GM20431 (cell line): Measurements from ENCODE around the gene GOLGA6A.

ENCODE experiments used
- in situ Hi-C: fragments of 300-500 bp; cut with MseI, MboI; formaldehyde crosslinking; loops from one replicate; pipeline ENCODE4 v1.15.0; 2020; ENCODE audit warnings: low sequenced_read_pairs; ENCODE audit not compliant: unreplicated experiment

GOLGA6A gene

DNA sequence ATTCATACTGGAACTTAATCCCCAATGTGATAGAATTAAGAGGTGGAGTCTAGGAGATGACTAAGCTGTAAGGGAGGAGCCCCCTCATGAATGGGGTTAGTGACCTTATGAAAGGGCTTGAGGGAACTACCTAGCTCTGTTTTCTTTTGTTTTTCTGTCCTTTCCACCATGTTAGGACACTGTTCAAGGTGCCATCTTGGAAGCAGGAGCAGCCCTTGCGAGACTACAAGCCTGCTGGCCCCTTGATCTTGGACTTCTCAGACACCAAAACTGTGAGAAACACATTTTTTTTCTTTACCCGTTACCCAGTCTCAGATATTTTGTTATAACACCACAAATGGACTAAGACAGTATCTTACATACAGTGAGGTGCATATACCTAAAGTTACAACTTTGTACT is 26.5 kb downstream of the GOLGA6A start:
- in situ Hi-C loops, result loop anchor here (10.0 kb wide), 1 partner anchor 269 kb away; no protein-coding TSS in a partner anchor

DNA sequence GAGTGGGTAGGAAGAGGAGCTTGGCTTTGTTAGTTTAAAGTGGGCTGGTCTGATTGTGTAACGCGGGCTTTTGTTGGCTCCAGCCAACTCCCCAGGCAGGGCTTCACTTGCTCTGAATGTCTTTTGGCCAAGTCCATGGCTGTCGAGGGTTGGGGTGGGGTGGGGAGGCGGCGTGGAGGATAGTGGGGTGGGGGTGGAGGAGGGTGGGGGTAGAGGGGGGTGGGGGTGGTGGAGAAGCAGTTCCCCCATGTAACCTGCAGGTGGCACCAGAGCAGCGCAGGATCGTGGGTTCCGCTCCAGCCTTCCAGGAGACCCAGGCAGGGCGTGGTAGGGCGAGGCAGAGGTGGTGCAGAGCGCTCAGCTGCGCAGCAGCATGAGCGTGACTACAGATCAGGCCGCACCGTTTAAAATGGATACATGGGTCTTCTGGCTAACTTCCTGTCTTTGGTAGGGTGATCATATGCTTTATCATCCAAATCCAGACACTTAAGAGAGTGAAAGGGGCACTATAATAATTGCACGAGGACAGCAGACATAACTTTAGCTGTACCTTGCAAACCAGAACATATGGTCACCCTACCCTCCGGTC is 28.3 kb downstream of the GOLGA6A start:
- in situ Hi-C loops, result loop anchor here (10.0 kb wide), 1 partner anchor 271 kb away; no protein-coding TSS in a partner anchor

DNA sequence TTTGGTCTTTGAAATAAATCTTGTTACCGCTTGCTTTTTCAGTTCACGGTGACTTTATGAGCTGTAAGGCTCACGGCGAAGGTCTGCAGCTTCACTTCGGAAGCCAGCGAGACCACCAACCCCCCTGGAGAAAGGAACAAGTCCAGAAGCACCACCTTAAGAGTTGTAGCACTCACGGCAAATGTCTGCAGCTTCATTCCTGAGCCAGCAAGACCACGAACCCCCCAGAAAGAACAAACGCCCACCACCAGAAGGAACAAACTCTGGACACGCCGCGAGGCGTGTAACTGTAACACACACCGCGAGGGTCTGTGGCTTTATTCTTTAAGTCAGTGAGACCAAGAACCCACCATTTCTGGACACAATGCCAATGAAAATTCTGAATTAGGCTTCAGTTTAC is 28.8 kb downstream of the GOLGA6A start:
- in situ Hi-C loops, result loop anchor here (10.0 kb wide), 1 partner anchor 271 kb away; no protein-coding TSS in a partner anchor

DNA sequence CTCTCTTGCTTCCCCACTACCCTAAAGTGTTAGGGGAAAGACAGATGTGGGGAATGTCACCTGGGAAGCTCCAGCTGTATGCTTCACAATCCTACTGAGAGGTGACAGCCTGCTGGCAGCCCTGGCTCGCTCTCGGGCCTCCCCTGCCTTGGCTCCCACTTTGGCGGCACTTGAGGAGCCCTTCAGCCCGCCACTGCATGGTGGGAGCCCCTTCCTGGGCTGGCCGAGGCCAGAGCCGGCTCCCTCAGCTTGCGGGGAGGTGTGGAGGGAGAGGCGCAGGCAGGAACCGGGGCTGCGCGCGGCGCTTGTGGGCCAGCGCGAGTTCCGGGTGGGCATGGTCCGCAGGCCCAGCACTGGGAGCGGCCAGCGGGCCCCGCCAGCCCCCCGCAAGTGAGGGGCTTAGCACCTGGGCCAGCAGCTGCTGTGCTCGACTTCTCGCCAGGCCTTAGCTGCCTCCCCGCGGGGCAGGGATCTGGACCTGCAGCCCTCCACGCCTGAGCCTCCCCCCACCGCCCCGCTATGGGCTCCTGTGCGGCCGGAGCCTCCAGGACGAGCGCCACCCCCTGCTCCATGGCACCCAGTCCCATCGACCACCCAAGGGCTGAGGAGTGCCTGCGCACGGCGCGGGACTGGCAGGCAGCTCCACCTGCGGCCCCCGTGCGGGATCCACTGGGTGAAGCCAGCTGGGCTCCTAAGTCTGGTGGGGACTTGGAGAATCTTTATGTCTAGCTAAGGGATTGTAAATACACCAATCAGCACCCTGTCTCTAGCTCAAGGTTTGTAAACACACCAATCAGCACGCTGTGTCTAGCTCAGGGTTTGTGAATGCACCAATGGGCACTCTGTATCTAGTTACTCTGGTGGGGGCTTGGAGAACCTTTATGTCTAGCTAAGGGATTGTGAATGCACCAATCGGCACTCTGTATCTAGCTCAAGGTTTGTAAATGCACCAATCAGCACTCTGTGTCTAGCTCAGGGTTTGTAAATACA is 29.8 kb downstream of the GOLGA6A start:
- in situ Hi-C loops, result loop anchor here (10.0 kb wide), 1 partner anchor 272 kb away; no protein-coding TSS in a partner anchor

DNA sequence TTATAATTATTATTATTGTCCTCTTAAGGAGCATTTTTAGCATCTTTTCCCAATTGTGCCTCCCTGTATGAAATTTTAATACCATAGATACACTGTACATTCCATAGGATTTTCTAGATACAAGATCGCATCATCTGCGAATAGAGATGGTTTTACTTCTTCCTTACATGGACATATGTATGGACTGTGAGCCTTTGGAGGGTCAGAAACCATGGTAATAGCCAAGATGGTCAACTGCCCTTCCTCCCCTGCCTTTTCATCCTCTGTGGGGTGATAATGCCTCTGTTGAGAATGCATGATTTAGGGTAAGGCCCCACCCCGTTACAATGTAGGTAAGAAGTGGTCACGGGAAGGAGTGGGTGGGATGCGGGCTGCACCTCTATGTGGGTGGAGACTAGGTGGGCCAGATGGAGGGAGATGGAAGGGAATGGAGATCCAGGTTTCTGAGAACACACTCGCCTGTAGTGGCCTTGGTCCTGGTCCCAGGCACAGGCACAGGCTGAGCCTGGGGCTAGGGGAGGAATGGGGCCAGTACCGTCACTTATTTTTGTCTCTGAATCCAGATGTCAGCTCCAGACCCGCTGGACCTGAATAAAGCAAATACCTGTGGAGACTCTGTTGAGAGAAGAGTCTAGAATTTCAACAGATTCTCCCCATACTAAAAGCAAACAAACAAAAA is 31.7 kb downstream of the GOLGA6A start:
- in situ Hi-C loops, result loop anchor here (10.0 kb wide), 1 partner anchor 274 kb away; no protein-coding TSS in a partner anchor

DNA sequence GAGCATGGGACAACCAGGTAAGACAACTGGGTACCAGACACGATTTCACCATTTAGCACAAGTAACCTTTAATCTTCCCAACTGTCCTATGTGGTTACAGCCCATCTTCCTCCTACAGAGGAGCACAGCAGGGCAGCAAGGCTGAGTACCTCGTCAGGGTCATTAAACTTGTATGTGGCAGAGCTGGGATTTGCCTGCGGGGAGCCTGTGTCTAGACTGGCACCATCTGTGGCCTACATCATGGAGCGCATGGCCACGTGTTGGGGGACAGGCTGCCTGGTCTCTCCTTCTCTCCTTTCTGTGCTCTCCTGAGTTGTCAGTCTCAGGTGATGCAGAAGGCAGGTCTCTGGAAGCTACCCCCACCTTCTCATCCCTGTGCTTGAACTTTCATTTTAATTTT is 32.2 kb downstream of the GOLGA6A start:
- in situ Hi-C loops, result loop anchor here (10.0 kb wide), 1 partner anchor 275 kb away; no protein-coding TSS in a partner anchor

DNA sequence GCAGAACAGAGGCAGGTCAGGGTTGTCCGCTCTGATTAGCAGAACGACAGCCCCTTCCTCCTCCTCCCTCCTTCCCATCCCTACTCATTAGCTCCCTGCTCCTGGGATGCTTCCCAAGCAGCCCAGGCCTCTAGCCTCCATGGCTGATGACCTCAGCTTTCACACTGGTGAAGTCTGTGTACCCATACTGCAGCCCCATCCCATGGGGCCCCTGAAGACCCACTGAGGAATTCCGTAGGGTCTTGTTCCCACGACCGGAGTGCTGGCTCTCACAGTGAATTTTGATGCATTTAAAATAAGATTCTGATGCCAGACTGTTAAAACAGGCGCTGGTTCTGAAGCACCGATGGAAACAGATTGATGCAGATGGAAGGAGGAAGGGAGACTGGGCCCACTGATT is 36.1 kb downstream of the GOLGA6A start:
- in situ Hi-C loops, result no loop called here

DNA sequence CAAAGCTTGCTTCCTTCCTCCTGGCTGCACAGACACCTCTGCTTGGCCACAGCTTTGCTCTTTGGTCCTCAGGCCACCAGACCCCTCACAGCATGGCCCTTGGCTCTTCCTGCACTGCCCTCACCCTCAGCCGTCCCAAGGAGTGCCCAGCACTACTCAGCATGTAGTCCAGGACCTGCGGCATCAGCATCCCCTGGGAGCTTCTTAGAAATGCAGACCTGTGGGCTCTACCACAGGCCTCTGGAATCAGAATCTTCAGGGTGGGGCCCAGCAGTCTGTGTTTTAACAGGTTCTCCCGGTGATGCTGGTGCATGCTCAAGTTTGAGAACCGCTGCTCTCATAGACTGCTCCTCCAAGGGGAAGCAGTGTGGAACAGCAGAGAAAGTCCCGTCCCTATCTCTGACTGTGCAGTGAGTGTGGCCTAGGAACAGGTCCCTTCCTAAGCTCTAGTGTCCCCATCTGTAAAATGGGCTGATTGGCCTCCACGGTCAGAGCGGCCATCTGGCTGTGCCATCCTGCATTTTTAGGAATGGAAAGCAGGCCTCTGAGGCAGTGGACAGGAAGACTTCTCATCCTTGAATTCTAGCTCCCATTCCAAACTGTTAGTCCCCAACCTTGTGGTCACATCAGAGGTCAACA is 36.6 kb downstream of the GOLGA6A start:
- in situ Hi-C loops, result no loop called here

DNA sequence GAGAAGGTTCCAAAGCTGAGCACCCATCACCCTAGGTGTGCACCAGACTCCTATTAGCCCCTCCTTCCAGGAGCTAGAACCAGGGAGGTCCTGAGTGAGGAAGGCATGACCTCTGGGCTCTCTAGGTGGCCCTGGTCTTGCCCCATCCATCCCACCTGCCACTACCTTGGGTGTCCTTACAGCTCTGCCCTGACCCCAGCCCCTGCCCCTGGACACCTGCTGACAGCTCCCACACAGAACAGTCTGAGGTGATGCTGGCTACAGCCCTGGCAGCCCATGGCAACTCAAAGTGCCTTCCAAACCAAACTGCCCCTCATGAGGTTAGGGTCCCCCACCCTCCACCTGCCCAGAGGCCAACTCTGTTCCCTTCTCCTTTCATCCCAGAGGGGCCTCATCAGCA is 37.2 kb downstream of the GOLGA6A start:
- in situ Hi-C loops, result no loop called here

DNA sequence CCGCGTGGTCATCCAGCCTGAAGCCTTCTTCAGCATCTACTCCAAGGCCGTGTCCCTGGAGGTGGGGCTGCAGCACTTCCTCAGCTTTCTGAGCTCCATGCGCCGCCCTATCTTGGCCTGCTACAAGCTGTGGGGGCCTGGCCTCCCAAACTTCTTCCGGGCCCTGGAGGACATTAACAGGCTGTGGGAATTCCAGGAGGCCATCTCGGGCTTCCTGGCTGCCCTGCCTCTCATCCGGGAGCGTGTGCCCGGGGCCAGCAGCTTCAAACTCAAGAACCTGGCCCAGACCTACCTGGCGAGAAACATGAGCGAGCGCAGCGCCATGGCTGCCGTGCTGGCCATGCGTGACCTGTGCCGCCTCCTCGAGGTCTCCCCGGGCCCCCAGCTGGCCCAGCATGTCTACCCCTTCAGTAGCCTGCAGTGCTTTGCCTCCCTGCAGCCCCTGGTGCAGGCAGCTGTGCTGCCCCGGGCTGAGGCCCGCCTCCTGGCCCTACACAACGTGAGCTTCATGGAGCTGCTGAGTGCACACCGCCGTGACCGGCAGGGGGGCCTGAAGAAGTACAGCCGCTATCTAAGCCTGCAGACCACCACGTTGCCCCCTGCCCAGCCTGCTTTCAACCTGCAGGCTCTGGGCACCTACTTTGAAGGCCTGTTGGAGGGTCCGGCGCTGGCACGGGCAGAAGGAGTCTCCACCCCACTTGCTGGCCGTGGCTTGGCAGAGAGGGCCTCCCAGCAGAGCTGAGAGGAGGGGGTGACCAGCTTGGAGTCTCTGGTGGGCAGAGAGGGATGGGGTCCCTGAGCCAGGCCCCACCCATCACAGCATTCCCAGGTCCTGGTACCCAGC is 37.9 kb downstream of the GOLGA6A start:
- in situ Hi-C loops, result no loop called here

DNA sequence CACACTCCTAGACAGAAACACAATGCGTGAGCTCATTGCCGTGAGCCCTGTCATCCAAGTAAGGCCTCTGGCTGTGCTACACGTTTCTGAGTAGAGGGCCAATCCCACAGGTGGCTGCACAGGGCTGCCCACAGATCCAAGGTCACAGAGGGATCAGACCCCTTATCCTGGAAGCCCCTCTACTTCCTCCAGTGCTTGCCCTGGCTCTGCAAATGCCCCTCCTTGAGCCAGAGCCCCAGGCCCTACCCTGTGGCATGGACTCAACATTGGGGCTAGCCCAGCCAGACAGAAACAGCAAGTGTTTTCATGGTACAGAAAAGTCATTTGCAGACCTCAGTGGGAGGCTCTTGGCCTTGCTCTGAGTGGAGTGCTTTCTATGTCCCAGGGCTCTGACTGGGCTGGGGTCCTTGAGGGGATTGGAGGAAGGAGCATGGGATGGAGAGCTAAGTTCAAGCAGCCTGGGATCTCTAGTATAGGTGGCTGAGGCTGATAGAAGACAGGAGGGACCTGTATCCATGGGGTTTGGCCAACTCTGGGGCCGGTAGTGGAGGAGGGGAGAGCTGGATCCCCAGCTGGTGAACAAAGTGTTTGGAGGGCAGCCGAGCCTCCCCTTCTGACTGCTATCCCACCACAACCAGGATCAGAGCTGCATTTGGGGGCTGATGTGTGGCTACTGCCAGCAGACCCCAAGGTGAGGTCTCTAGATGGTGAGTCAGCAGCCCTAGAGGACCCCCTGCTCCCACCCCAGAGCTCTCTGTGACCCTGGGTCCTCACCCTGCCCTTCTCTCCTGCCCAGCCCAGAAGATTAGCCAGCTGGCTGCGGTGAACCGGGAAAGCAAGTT is 38.7 kb downstream of the GOLGA6A start:
- in situ Hi-C loops, result no loop called here

DNA sequence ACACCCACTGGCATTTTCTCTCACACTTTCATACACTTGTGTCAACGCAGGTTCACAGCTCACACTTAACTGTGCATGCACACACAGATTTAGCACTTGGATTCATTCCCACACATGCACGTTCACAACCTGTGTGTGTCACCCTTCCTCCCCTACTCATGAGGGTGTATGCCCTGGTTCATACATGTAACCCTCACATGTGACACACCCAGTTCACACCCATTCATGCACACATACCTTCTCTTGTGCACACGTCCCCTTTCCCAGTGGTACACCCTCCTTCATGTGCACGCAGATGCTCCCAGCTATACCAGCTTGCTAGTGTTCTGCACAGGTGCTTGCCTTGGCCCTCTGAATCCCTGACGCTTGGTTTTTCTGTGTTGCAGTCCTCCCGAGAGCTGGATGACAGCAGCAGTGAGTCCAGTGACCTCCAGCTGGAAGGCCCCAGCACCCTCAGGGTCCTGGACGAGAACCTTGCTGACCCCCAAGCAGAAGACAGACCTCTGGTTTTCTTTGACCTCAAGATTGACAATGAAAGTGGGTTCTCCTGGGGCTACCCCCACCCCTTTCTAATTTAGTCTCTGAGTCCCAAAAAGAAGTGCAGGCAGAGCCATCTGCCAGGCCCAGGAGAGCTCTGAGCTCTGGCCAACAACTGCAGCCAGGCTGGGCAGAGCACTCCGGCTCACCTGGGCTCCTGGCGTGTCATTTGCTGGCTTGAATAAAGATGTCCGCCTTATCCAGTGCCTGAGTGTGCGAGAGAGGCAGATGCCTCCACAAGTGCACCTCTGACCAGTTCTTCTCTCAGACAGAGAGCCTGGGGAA is 39.5 kb downstream of the GOLGA6A start:
- in situ Hi-C loops, result no loop called here

DNA sequence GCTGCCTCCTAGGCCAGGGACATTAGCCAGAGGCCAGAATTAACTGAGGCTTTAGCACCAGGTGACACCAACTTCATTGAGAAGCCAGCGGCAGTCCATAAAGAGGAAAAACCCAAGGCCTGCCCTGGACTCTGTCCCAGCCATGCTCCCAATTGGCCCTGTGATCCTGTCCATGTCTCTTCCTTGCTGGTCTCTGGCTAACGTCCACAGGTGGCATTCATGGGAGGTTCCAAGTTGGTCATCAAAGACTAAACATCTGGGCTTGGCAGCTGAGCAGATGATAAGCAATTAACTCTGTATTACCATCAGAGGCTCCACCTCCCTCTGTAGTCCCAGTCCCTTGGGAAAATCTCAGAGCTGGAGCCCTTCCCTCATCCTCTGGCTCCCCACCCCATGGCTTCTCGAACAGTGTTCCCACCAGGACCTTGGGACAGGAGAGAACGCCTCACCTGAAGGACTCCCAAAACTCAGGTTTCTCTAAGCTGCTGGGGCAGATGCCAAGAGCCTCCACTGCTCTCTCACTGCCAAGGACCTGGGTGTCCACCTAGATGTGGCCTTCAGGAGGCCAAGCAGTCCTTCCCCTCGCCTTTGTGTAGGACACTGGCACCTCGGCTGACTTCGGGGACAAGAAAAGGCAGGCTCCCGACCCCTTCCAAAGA is 40.4 kb downstream of the GOLGA6A start:
- in situ Hi-C loops, result no loop called here

DNA sequence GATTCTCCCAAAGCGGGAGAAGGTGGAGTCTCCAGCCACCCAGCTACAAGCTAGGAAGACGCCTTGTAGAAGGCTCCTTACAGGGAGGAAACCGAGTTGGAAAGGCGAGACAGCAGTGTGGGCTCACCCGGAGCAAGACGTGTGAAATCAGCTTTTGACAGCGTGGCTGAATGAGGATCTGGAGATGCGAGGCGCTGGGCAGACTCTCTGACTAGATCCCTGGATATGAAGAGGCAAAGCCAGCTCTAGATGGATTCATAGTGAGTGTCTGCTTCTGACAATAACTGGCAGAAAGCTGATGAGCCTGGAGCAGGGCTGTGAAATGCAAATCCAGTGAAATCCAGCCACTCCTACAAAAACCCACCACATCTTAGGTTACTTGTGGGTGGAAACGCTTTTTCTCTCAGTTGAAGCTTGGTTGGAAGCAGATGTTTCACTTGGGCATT is 41.0 kb downstream of the GOLGA6A start:
- in situ Hi-C loops, result no loop called here

DNA sequence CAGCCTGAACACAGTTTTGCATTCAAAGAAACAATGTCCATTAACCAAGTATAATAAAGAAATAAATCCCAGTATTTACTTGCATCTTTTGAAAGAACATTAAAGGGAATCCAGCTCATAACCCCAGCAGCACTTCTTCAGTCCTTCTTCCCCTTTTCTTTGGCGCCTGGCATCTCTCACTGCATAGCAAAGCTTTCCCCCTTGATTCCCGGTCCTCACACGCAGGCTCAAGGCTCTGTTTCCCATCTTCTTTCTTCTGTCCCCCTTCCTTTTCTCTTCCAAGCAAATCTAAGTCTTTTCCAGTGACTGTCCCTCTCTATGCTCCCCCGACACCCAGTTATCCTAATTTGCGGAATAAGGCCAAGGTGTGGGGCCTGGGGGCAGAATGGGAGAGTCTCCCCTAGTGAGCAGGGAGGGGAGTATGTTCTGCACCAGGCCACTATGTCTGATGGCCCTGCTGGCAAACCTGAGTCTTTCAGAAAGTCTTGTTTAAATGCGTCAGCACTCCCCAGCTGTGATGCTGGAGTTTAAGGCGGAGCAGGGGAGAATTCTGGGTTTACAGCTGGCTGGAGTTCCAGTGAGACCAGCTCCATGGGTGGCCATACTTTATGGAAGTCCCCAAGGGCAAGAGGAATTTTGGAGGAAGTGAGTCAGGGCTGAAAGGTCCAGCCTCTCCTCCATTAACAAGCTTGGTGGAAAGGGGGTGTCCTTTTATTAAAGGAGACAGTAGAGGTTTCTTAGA is 42.1 kb downstream of the GOLGA6A start:
- in situ Hi-C loops, result no loop called here

DNA sequence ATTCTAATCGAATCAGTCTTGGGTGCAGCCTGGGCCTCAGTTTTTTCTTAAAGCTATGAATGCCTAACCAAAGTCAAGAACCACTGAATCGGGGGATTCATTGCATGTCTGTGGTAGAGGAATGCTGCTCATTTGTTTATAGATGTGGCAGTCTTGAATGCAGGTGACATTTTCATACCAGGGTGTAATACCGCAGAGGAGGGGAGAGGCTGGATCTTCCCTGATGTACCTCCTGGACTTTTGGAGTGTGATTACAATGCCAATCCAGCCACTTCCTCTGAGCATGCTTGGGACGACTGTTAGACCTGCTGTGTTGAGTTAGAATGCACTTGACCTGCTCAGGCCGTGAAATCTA is 42.7 kb downstream of the GOLGA6A start:
- in situ Hi-C loops, result no loop called here
